ENCODE data around the gene USP36. TPM values are rescaled to one million over a fixed set of nuclear protein-coding genes. Genes with fewer than 3 reads are reported as not detected.

USP36 gene
- total and polyA plus RNA-seq, 9 of the 15 experiments (the other 6 are each of a cell fraction or from before 2014, with no cell fraction given), result 6.4 to 72.8 (median 22.5) TPM

- TF ChIP-seq NONO (IDR thresholded peaks at IDR 0.05; ENCODE audit: low read depth in 2 of 2, low read length in 1 of 2) (no peak), STAG1 (CRISPR knock-in tag; IDR thresholded peaks at IDR 0.05; ENCODE audit: borderline replicate concordance) (no peak), ZNF121 (CRISPR knock-in tag; conservative IDR thresholded peaks at IDR 0.05) (no peak), CBFB (CRISPR knock-in tag; IDR thresholded peaks at IDR 0.05) (no peak), ZNF280B (CRISPR knock-in tag; IDR thresholded peaks at IDR 0.05) (no peak), FOXO4 (CRISPR knock-in tag; IDR thresholded peaks at IDR 0.05) (no peak), ILK (tag; IDR thresholded peaks at IDR 0.05; ENCODE audit: borderline replicate concordance, low read depth) (no peak), KDM4B (IDR thresholded peaks at IDR 0.05; ENCODE audit: borderline replicate concordance in 2 of 2, low read depth in 1 of 2) (no peak), ETV1 (tag; conservative IDR thresholded peaks at IDR 0.05; ENCODE audit: low read depth) (no peak), MAZ (CRISPR knock-in tag; conservative IDR thresholded peaks at IDR 0.05 in 1 of 2, IDR thresholded peaks at IDR 0.05 in 1 of 2) (no peak), NR1H2 (CRISPR knock-in tag; IDR thresholded peaks at IDR 0.05) (no peak), FOXP4 (CRISPR knock-in tag; IDR thresholded peaks at IDR 0.05; ENCODE audit: borderline replicate concordance) (no peak), NEUROD1 (IDR thresholded peaks at IDR 0.05; ENCODE audit: borderline replicate concordance, low read depth, low read length, partially characterized antibody) (no peak), FUS (optimal IDR thresholded peaks at IDR 0.05; ENCODE audit: low read depth, low read length) (no peak), ARID3A (IDR thresholded peaks at IDR 0.05; ENCODE audit: borderline replicate concordance, low read depth, low read length) (no peak; the same call in 1 of the 2 replicates), CREM (IDR thresholded peaks at IDR 0.05; ENCODE audit: low read depth) (no peak), HNRNPK (IDR thresholded peaks at IDR 0.05; ENCODE audit: low read depth, low read length, poor library complexity, severe bottlenecking) (no peak), E2F1 (CRISPR knock-in tag; IDR thresholded peaks at IDR 0.05) (no peak), KDM5B (IDR thresholded peaks at IDR 0.05; ENCODE audit: insufficient replicate concordance, low read depth, low read length) (no peak), HOXB6 (CRISPR knock-in tag; IDR thresholded peaks at IDR 0.05; ENCODE audit: borderline replicate concordance) (no peak)
Observed at GRCh38 chr17:78787444-78787843, 53.2 kb downstream of the USP36 start (continued).

Data from K562 (cell line).